AG04450 (cell line): Measurements from ENCODE around the gene ARAP2. TPM values are rescaled to one million over a fixed set of nuclear protein-coding genes. Genes with fewer than 3 reads are reported as not detected.

ENCODE experiments used
- CTCF ChIA-PET: fragments of 300-600, 350-600 bp; formaldehyde crosslinking; extraction: SDS; loops from one replicate; lab custom pipeline; 2022; ENCODE audit warnings: antibody characterized with exemption, inconsistent platforms; lab: Charles Lee
- POLR2A ChIA-PET: fragments of 350-600 bp; formaldehyde crosslinking; extraction: SDS; loops from one replicate; lab custom pipeline; 2021; ENCODE audit warnings: antibody characterized with exemption, inconsistent platforms; lab: Yijun Ruan, JAX
- DNase-seq: peaks from one replicate; pipeline ENCODE4 v3.0.0-alpha.2; 2011; ENCODE audit warnings: low read depth, low spot score
- H3K27ac ChIP-seq: one replicate; pipeline ENCODE4 v1.5.1; 2012; ENCODE audit warnings: low read depth, low read length, control low read depth
- H3K27me3 ChIP-seq: one replicate; pipeline ENCODE4 v1.6.0; 2012; ENCODE audit warnings: low read length; ENCODE audit not compliant: control insufficient read depth, insufficient read depth
- H3K4me3 ChIP-seq: 2 replicates; pipeline ENCODE4 v1.5.1; 2011; ENCODE audit warnings: mild to moderate bottlenecking, low read depth, low read length, control low read depth
- H3K9me3 ChIP-seq: 2 replicates; pipeline ENCODE4 v1.5.1; 2012; ENCODE audit warnings: low read length; ENCODE audit not compliant: control insufficient read depth, insufficient read depth
- polyA plus RNA-seq: library from polyadenylated mRNA; depleted of rRNA; stranded (reverse); fragments of >200 nt; gene quantifications from 2 replicates; pipeline ENCODE4 v1.2.3, GENCODE V29; 2011
- TF ChIP-seq, protein P1 (sequence below): IDR thresholded peaks from 2 replicates; pipeline ENCODE4 v1.5.1; 2011; ENCODE audit warnings: low read depth, low read length, control low read depth, inconsistent platforms

Gene ARAP2
- polyA plus RNA-seq, 1 experiment, result 0.11 TPM

DNA sequence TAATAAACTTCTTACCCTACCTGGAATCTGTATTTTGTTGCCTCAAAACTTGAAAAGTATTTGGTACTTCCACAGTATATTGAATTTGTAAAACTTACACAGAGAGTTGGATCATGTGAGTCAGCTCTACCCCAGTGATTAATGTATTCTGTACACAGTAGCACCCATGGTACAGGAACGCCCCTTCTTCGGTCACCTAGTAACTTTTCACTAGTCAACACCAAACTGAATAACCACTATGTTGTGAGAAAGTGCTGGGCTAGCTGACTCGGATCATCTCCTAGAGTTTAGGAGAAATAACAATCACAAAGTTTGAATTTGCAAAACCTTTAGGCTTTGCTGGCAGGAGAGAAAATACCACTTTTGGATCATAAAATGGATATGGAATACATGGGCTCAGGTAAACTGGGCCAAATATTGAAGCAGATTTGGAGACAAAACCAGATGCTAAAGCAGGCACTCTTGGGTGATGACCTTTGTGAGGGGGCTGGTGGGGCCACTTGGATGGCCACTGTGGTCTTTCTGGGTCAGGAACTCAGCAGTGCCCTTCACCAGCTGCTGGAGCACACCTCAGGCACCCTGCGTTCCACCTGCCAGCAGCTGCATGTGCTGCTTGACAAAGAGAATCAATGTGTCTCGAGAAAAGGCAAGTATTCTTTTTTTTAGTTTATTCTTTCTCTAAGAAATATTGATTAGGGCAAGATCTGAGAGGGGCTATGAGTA lies 37.2 kb upstream of the ARAP2 start, which contains the start of gene DTHD1:
Gene DTHD1, plus strand, starts transcription at position 233 of the 723 bp plus-strand sequence. Its CDS starts 143 bp downstream, at position 376.
- DNase-seq, result no peak
- H3K27me3 ChIP-seq, result no peaks in the 10 kb centered on the region
- TF ChIP-seq, protein P1, sequence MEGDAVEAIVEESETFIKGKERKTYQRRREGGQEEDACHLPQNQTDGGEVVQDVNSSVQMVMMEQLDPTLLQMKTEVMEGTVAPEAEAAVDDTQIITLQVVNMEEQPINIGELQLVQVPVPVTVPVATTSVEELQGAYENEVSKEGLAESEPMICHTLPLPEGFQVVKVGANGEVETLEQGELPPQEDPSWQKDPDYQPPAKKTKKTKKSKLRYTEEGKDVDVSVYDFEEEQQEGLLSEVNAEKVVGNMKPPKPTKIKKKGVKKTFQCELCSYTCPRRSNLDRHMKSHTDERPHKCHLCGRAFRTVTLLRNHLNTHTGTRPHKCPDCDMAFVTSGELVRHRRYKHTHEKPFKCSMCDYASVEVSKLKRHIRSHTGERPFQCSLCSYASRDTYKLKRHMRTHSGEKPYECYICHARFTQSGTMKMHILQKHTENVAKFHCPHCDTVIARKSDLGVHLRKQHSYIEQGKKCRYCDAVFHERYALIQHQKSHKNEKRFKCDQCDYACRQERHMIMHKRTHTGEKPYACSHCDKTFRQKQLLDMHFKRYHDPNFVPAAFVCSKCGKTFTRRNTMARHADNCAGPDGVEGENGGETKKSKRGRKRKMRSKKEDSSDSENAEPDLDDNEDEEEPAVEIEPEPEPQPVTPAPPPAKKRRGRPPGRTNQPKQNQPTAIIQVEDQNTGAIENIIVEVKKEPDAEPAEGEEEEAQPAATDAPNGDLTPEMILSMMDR, result no peak
- POLR2A ChIA-PET, result no interaction called here
- CTCF ChIA-PET, result no interaction called here
- H3K27ac ChIP-seq, result no peak within 1 kb of the TSS
- H3K4me3 ChIP-seq, result no peak within 1 kb of the TSS
- no peaks in the 10 kb centered on the region; the same call in 1 of the 2 replicates for H3K9me3 ChIP-seq

DNA sequence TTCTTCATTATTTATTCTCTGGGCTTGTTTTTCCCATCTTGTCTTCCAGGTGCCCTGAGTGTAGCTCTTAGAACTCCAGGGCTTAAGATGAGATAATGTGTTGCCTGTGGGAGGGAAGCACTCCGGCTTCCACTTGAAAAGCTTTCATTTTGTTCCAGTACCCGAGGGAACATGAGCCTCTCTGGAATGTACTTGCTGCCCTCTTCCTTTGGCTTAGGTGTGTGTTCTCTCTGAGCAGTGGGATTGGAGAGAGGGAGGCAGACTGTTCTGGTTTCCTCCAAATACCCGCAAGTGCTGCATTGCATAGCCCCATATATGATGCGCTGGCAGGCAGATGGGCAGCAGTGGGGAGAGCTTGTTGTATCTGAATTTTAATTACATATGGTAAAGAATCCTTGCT lies 36.2 kb upstream of the ARAP2 start:
- H3K27ac ChIP-seq, result no peak overlapping the region
- H3K4me3 ChIP-seq, result no peak overlapping the region
- POLR2A ChIA-PET, result no interaction called here
- no peak for DNase-seq
- TF ChIP-seq, protein P1, result no peak
- CTCF ChIA-PET, result no interaction called here
- H3K9me3 ChIP-seq, result no peaks in the 10 kb centered on the region; the same call in none of the 2 replicates
- H3K27me3 ChIP-seq, result no peaks in the 10 kb centered on the region

DNA sequence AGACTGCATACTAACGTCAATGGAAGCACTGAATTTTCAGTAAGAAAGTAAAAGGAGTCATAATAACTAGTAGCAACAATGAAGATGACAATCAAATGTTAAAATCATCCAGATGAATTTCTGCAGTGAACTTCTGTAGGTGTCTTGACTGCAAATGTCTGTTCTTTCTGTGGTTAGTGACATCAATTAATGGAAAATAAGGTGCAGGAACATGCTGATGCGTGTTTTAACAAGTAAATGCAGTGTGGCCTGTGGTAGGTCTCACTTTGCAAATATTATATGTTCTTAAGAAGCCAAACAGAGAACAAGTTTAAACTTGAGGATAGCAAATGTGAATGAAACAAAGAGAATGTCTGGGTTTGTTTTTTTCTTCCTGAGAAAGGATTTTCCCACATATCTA lies 34.5 kb upstream of the ARAP2 start:
- CTCF ChIA-PET, result no interaction called here

DNA sequence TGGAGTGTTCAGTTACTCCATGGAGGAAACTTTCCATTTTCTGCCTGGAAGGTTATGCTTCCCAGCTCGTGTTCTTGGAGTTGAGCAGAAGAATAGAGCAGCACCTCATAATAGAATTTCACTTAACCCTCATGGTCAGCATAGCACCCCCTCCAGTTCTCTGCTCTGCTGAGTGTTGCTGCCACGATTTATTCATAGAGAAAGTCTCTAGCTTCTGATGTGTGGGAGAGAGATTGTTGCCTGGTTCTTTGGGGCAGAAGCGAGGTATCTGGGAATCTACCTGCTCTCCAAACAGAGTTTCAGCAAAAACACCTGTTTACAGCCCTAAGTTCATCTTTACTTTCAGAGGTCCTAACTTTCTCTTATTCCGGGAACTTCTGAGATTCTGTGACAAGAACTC lies 33.2 kb upstream of the ARAP2 start:
- H3K4me3 ChIP-seq, result no peak overlapping the region
- TF ChIP-seq, protein P1, result no peak
- ChIA-PET POLR2A (no interaction called here), CTCF (no interaction called here)
- DNase-seq, result no peak
- no peaks in the 10 kb centered on the region; the same call in none of the 2 replicates for H3K9me3 ChIP-seq
- H3K27me3 ChIP-seq, result no peaks in the 10 kb centered on the region
- no peak overlapping the region for H3K27ac ChIP-seq

More for the DNA sequence above, 34.5 kb upstream of the ARAP2 start:
- no peak for DNase-seq
- POLR2A ChIA-PET, result no interaction called here
- H3K27me3 ChIP-seq, result no peaks in the 10 kb centered on the region
- TF ChIP-seq, protein P1, result no peak
- no peaks in the 10 kb centered on the region; the same call in none of the 2 replicates for H3K9me3 ChIP-seq
- no peak overlapping the region for H3K4me3 ChIP-seq
- H3K27ac ChIP-seq, result no peak overlapping the region

DNA sequence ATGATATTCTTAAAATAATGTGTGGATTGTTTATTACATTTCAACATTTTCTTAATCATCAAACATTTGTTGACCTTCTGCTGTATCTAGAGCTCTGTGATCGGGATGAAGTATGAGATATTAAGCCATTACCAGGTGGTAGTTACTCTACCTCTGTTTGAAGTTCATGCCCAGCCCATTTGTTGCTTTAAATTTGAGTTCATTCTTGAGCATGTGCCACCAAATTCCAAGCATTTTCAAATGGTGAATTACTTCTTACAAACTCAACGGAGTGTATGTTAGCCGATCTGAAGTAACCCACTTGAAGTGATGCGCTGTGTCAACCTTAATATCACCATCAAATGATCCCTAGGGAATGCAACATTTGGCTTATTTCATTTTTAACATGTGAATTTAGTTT lies 29.8 kb upstream of the ARAP2 start:
- DNase-seq, result no peak
- CTCF ChIA-PET, result no interaction called here
- no peak overlapping the region for H3K27ac ChIP-seq

More for the DNA sequence above, 29.8 kb upstream of the ARAP2 start:
- Histone ChIP-seq H3K4me3 (no peak overlapping the region), H3K9me3 (peaks cover 4% of the 10 kb centered on the region), H3K27me3 (no peaks in the 10 kb centered on the region)
- TF ChIP-seq, protein P1, result no peak
- POLR2A ChIA-PET, result no interaction called here
